Measurements from ENCODE around the gene KY.

DNA sequence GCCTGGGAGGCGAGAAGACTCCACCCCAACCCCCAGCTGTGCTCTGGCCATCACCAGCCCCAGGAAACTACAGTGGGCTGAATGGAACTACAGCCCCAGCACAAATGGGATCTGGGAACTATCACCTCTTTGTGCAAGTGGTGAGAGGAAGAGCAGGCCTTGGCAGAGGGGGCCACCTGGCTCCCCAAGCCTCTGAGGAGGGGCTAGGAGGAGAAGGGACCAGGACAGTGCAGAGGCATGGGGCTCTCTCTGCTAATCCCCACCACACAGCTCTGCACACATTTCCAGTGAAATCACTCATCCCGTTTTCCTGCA lies 31.6 kb downstream of the KY start:
- TF ChIP-seq, protein P1, sequence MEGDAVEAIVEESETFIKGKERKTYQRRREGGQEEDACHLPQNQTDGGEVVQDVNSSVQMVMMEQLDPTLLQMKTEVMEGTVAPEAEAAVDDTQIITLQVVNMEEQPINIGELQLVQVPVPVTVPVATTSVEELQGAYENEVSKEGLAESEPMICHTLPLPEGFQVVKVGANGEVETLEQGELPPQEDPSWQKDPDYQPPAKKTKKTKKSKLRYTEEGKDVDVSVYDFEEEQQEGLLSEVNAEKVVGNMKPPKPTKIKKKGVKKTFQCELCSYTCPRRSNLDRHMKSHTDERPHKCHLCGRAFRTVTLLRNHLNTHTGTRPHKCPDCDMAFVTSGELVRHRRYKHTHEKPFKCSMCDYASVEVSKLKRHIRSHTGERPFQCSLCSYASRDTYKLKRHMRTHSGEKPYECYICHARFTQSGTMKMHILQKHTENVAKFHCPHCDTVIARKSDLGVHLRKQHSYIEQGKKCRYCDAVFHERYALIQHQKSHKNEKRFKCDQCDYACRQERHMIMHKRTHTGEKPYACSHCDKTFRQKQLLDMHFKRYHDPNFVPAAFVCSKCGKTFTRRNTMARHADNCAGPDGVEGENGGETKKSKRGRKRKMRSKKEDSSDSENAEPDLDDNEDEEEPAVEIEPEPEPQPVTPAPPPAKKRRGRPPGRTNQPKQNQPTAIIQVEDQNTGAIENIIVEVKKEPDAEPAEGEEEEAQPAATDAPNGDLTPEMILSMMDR (IDR thresholded peaks at IDR 0.05): no peak
- TF ChIP-seq POLR2A (IDR thresholded peaks at IDR 0.05) (no peak), POLR2AphosphoS5 (IDR thresholded peaks at IDR 0.05) (no peak)
